ENCODE results near the gene PPCDC.

DNA sequence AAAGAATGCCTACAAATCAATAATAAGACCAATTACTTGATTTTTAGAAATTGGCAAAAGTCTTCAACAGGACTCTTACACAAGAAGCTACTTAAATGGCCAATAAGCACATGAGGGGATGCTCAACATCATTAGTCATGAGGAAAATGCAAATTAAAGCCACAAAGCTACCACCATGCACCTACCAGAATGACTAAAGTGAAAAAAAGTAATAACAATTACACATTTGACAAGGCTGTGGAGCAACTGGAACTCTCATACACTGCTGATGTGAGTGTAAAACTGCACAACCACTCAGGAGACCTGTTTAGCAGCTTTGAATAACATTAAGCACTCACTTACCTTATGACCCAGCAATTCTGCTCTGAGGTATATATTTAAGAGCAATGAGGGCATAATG lies 68.4 kb downstream of the PPCDC start:
- TF ChIP-seq, protein P1, sequence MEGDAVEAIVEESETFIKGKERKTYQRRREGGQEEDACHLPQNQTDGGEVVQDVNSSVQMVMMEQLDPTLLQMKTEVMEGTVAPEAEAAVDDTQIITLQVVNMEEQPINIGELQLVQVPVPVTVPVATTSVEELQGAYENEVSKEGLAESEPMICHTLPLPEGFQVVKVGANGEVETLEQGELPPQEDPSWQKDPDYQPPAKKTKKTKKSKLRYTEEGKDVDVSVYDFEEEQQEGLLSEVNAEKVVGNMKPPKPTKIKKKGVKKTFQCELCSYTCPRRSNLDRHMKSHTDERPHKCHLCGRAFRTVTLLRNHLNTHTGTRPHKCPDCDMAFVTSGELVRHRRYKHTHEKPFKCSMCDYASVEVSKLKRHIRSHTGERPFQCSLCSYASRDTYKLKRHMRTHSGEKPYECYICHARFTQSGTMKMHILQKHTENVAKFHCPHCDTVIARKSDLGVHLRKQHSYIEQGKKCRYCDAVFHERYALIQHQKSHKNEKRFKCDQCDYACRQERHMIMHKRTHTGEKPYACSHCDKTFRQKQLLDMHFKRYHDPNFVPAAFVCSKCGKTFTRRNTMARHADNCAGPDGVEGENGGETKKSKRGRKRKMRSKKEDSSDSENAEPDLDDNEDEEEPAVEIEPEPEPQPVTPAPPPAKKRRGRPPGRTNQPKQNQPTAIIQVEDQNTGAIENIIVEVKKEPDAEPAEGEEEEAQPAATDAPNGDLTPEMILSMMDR (optimal IDR thresholded peaks at IDR 0.05 in 1 of 3, IDR thresholded peaks at IDR 0.05 in 1 of 3, conservative IDR thresholded peaks at IDR 0.05 in 1 of 3; ENCODE audit: extremely low read depth in 1 of 3, insufficient read depth in 2 of 3, low read length in 3 of 3), result no peak
- no peak for TF ChIP-seq EZH2 (IDR thresholded peaks at IDR 0.05; ENCODE audit: low read length)

Data from keratinocyte (primary cell).